GM23248 (cell line): Measurements from ENCODE around the gene ERAL1. TPM values are rescaled to one million over a fixed set of nuclear protein-coding genes. Genes with fewer than 3 reads are reported as not detected.

Experiments used
- DNase-seq: peaks from one replicate; pipeline ENCODE4 v3.0.0-alpha.2; 2015
- H2AFZ ChIP-seq: fragments of 200-600 bp; sonication (generic); 2 replicates; pipeline ENCODE4 v1.6.1; 2016; ENCODE audit warnings: antibody characterized with exemption
- H3F3A ChIP-seq: fragments of 200-600 bp; sonication (generic); 2 replicates; pipeline ENCODE4 v1.6.1; 2016; ENCODE audit warnings: mild to moderate bottlenecking, antibody characterized with exemption, mixed run types; ENCODE audit not compliant: insufficient read depth
- H3K27ac ChIP-seq: fragments of 200-600 bp; sonication (generic); 2 replicates; pipeline ENCODE4 v1.5.1; 2016; ENCODE audit warnings: mild to moderate bottlenecking
- H3K27me3 ChIP-seq: fragments of 200-600 bp; sonication (generic); replicated peaks from 2 replicates; pipeline ENCODE4 v1.6.1; 2016; ENCODE audit warnings: mild to moderate bottlenecking; ENCODE audit not compliant: insufficient read depth
- H3K36me3 ChIP-seq: fragments of 200-600 bp; sonication (generic); 2 replicates; pipeline ENCODE4 v1.6.1; 2016; ENCODE audit warnings: low read depth, mild to moderate bottlenecking
- H3K4me1 ChIP-seq: fragments of 200-600 bp; sonication (generic); 2 replicates; pipeline ENCODE4 v1.6.1; 2016; ENCODE audit warnings: mild to moderate bottlenecking; ENCODE audit not compliant: insufficient read depth
- H3K4me2 ChIP-seq: fragments of 200-600 bp; sonication (generic); one replicate; pipeline ENCODE4 v1.6.1; 2016; ENCODE audit warnings: mild to moderate bottlenecking; ENCODE audit not compliant: unreplicated experiment
- H3K4me3 ChIP-seq: fragments of 200-600 bp; sonication (generic); 2 replicates; pipeline ENCODE4 v1.5.1; 2016; ENCODE audit warnings: mild to moderate bottlenecking
- H3K79me2 ChIP-seq: fragments of 200-600 bp; sonication (generic); 2 replicates; pipeline ENCODE4 v1.6.1; 2016; ENCODE audit warnings: mild to moderate bottlenecking; ENCODE audit not compliant: insufficient read depth
- H3K9ac ChIP-seq: fragments of 200-600 bp; sonication (generic); 2 replicates; pipeline ENCODE4 v1.6.1; 2016; ENCODE audit warnings: mild to moderate bottlenecking
- H3K9me2 ChIP-seq: fragments of 200-600 bp; sonication (generic); 2 replicates; pipeline ENCODE4 v1.6.1; 2016; ENCODE audit warnings: mixed run types, mild to moderate bottlenecking, moderate library complexity; ENCODE audit not compliant: insufficient read depth
- H3K9me3 ChIP-seq: fragments of 200-600 bp; sonication (generic); one replicate; pipeline ENCODE4 v1.6.1; 2017; ENCODE audit warnings: low read depth
- H4K20me1 ChIP-seq: fragments of 200-600 bp; sonication (generic); 2 replicates; pipeline ENCODE4 v1.6.0; 2016; ENCODE audit not compliant: insufficient read depth
- EZH2 ChIP-seq: fragments of 200-600 bp; sonication (generic); IDR thresholded peaks from 2 replicates; pipeline ENCODE4 v1.6.1; 2018; ENCODE audit warnings: antibody characterized with exemption, mild to moderate bottlenecking; ENCODE audit not compliant: insufficient read depth, poor library complexity, severe bottlenecking
- EZH2phosphoT487 ChIP-seq: fragments of 200-600 bp; sonication (generic); IDR thresholded peaks from 2 replicates; pipeline ENCODE4 v1.6.1; 2018; ENCODE audit warnings: antibody characterized with exemption, moderate library complexity, mild to moderate bottlenecking, low read depth; ENCODE audit not compliant: insufficient read depth
- WGBS, 2 experiments: methylation state at CpG; one replicate each; pipeline ENCODE4 v1.1.6; 2015 to 2017; ENCODE audit warnings: low lambda C conversion rate in 2 of 2, low coverage in 1 of 2; ENCODE audit errors: missing lambda C conversion rate in 2 of 2; 5-methylcytosine and 5-hydroxymethylcytosine counted together
- in situ Hi-C: fragments of 300-500 bp; cut with MboI; formaldehyde crosslinking; loops from 2 replicates; pipeline ENCODE4 v1.15.0; 2020
- polyA plus RNA-seq: library from polyadenylated mRNA; unstranded; fragments of >200 nt; fragmentation: Nextera tagmentation; extraction: Ambion mirVana; gene quantifications from 2 replicates; pipeline ENCODE4 v1.2.1, GENCODE V29; 2016
- total RNA-seq: library from RNA; depleted of rRNA; stranded (reverse); fragments of >200 nt; shearing (Covaris generic); gene quantifications from 2 replicates; pipeline ENCODE4 v1.2.3, GENCODE V29; 2014; rRNA removed

Gene ERAL1
- total RNA-seq (34.8 and 40.2 TPM in 2 replicates), polyA plus RNA-seq (58.1 and 60.0 TPM in 2 replicates)

GRCh38 chr17:28854457-28855335, at the start of gene ERAL1:
ERAL1 (plus strand) TSS chr17:28855016; CDS start chr17:28855035, 19 bp downstream.
- Histone ChIP-seq H3K27me3 (no peaks in the 10 kb centered on the region), H3K79me2 (peaks cover 16% of the 10 kb centered on the region), H3F3A (no peaks in the 10 kb centered on the region), H3K4me3 (peak within 1 kb of the TSS; percentile 99), H3K36me3 (peaks cover 10% of the 10 kb centered on the region; the same call in 1 of the 2 replicates), H2AFZ (peak within 1 kb of the TSS; percentile 99), H3K9me2 (no peaks in the 10 kb centered on the region), H4K20me1 (no peaks in the 10 kb centered on the region), H3K9ac (peak within 1 kb of the TSS; percentile 95), H3K9me3 (no peaks in the 10 kb centered on the region), H3K4me1 (peaks cover 8% of the 10 kb centered on the region), H3K4me2 (peak within 1 kb of the TSS; percentile 88), H3K27ac (peak within 1 kb of the TSS; percentile 51)
- DNase-seq, result peak; percentile 97
- in situ Hi-C loops, result no loop called here
- TF ChIP-seq EZH2phosphoT487 (no peak), EZH2 (no peak)
- WGBS, 2 experiments, result 1 to 2% methylated on average over 42 of the region's 42 CpGs

- peak overlapping the region; percentile 52 for H3K4me3 ChIP-seq
Measured at GRCh38 chr17:28807925-28808634, 46.7 kb upstream of the ERAL1 start.

GRCh38 chr17:28810437-28810836, 44.4 kb upstream of the ERAL1 start:
- in situ Hi-C loops, result no loop called here
- DNase-seq, result no peak
- Histone ChIP-seq H3K27me3 (no peaks in the 10 kb centered on the region), H3K4me2 (no peak overlapping the region), H3K9me2 (no peaks in the 10 kb centered on the region), H3F3A (peaks cover 53% of the 10 kb centered on the region), H3K36me3 (no peaks in the 10 kb centered on the region), H3K4me1 (peaks cover 44% of the 10 kb centered on the region), H4K20me1 (no peaks in the 10 kb centered on the region), H2AFZ (no peak overlapping the region), H3K27ac (no peak overlapping the region), H3K9ac (no peak overlapping the region), H3K9me3 (no peaks in the 10 kb centered on the region), H3K4me3 (no peak overlapping the region), H3K79me2 (peaks cover 76% of the 10 kb centered on the region)
- TF ChIP-seq EZH2 (no peak), EZH2phosphoT487 (no peak)
- WGBS, 2 experiments, result 94 to 100% methylated on average over 1 of the region's 1 CpG

More at GRCh38 chr17:28807925-28808634, 46.7 kb upstream of the ERAL1 start:
- peaks cover 44% of the 10 kb centered on the region for H3K4me1 ChIP-seq
- H3K4me2 ChIP-seq, result peak overlapping the region; percentile 83
- TF ChIP-seq EZH2 (no peak), EZH2phosphoT487 (no peak)
- no peaks in the 10 kb centered on the region for H3K9me3 ChIP-seq
- H3K36me3 ChIP-seq, result no peaks in the 10 kb centered on the region
- DNase-seq, result peak; percentile 91
- H3K79me2 ChIP-seq, result peaks cover 76% of the 10 kb centered on the region
- no peak overlapping the region for H2AFZ ChIP-seq
- H4K20me1 ChIP-seq, result no peaks in the 10 kb centered on the region
- H3K27ac ChIP-seq, result peak overlapping the region; percentile 91
- H3K9ac ChIP-seq, result peak overlapping the region; percentile 71
- no peaks in the 10 kb centered on the region for H3K9me2 ChIP-seq
- H3F3A ChIP-seq, result peaks cover 55% of the 10 kb centered on the region
- WGBS, 2 experiments, result 0 to 3% methylated on average over 2 of the region's 2 CpGs
- in situ Hi-C loops, result no loop called here
- no peaks in the 10 kb centered on the region for H3K27me3 ChIP-seq

- peak; percentile 47 for DNase-seq
- Histone ChIP-seq H4K20me1 (no peaks in the 10 kb centered on the region), H3K27ac (peak overlapping the region; percentile 95), H2AFZ (peak overlapping the region; percentile 98), H3K4me2 (peak overlapping the region; percentile 93), H3K9me2 (no peaks in the 10 kb centered on the region), H3K9me3 (no peaks in the 10 kb centered on the region), H3K4me3 (peak overlapping the region; percentile 96), H3K4me1 (peaks cover 44% of the 10 kb centered on the region), H3K9ac (peak overlapping the region; percentile 96), H3K27me3 (no peaks in the 10 kb centered on the region), H3F3A (peaks cover 41% of the 10 kb centered on the region), H3K79me2 (peaks cover 76% of the 10 kb centered on the region), H3K36me3 (no peaks in the 10 kb centered on the region)
- no peak for TF ChIP-seq EZH2
- TF ChIP-seq EZH2phosphoT487, result no peak
- WGBS, 2 experiments, result 1% methylated on average over 6 of the region's 6 CpGs
- in situ Hi-C loops, result no loop called here
Measured at GRCh38 chr17:28811651-28812090, 43.1 kb upstream of the ERAL1 start.
